GM18499 (cell line): ENCODE results near the gene KIF4A.
A peak's percentile ranks its signal among the peaks of the same experiment; 100 is the strongest.
"Not testable (repeated sequence)": the region's sequence is repeated elsewhere in the genome, so short reads cannot be mapped to it uniquely, and the experiment has no call there.

Source experiments
- ATAC-seq: cut with Tn5 transposase; IDR thresholded peaks from one replicate; pipeline ENCODE4 v1.9.1; 2021; ENCODE audit warnings: moderate number of reproducible peaks; ENCODE audit not compliant: insufficient read depth, unreplicated experiment

KIF4A gene

DNA sequence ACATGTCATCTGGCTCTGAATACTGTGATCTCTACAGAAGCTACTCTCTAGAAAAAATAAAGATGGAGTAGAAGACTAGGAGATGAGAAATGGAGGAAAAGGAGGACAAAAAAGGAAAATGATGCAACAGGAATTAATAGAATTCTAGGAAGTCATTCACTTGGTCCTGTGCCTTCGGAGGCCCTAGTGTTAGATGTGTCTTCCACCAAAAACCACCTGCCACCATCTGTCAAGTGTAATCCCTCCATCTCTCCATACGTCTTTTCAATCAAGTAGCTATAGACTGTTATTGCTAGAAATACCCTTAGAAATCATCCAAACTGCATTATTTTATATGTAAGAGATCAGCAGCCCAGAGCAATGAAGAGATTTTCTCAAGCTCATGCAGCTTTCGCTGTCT lies 10.8 kb upstream of the KIF4A start:
- no peak for ATAC-seq

DNA sequence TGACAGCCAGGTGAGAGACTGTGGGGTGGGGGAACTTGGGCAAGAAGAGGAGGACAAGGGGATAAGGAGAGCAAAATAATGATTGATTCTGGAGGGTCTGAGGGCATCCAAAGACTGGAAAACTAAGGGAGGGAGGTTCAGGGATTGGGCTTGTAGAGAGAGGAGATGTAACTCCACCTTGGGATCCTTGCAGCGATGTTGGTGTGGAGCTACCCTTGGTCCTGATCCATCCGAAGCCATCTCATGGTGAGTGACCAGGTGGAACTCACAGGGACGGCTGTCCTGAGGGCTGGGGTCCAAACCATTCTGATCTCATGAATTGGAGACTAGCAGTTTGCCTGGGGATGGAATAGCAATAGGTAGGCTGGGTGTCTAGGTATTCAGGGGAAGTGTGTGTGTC lies 9.3 kb upstream of the KIF4A start:
- no peak for ATAC-seq

DNA sequence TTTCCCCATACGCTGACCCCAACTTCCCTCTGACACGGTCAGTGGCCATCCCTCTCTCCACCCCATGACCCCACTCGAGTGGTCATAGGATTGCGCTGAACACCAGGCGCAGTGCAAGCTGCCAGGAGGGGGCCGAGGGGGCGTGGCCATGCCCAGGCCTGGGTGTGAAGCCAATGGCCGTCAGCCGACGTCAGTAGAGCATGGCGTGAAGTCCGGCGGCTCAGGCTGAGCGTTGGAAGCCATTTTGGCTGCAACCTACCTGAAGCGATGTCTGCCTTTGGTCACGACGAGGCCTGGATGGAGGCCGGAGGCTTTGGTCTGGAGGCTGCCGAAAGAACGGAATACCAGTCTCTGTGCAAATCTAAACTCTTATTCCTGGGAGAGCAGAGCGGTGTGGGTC lies 8.0 kb upstream of the KIF4A start, which contains the start of gene RAB41:
RAB41 (plus strand) TSS at position 222 of the 400 bp plus-strand sequence; CDS start at position 268, 46 bp downstream.
- ATAC-seq: no peak

DNA sequence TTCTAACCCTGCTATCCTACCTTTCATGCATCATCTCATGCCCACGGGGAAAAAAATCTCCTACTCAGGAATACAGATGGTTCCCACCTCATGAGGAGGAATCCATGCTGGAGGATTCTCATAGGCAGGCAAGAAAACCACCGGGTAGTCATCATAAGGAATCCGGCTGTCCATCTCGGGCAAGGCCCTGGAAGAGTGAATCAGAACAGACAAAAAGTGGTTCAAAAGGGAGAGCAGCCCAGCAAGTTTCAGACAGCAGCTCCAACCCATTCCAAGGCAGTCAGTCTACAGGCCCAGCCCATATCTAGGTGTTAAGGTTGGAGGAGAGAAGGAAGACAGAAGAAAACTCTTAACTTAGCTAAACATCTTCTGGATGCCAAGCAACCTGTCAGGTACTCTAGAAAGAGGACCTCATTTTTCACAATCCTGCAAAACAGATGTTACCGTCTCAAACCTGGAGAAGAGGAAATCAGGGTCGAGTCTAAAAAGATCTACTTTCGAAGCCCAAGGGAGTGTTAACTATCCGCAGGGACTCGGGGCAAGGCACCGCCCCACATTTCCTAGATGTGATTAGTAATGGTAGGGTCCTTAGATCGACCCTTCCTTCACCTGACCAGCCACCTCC lies 624 bp upstream of the KIF4A start:
- ATAC-seq: no peak

DNA sequence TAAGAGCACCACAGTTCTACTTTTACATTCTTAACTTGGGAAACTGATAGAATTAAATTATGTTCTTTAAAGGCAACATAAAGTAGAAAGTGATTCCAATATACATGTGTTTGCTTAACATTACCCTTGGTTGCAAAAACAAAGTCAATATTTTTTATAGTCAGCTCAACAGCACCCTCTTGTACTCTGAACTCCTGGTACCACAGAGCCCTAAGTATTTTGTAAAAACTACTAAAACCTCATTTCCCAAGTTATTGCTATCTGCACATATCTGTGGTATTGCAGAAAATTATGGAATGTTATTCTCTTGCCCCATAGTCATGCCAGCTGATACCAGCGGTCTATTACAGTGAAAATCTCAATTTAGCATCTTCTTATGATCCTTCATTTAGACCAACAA lies 2.9 kb downstream of the KIF4A start:
- ATAC-seq: no peak

DNA sequence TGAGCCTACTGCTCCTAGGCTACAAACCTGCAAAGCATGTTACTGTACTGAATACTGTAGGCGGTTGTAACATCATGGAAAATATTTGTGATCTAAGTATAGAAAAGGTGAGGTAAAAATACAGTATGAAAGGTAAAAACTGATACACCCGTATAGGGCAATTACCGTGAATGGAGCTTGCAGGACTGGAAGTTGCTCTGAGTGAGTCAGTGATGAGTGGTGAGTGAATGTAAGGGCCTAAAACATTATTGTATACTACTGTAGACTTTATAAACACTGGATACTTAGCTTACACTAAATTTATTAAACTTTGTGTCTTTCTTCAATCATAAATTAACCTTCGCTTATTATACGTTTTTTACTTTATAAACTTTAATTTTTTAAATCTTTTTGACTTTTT lies 3.7 kb downstream of the KIF4A start:
- ATAC-seq: no peak

DNA sequence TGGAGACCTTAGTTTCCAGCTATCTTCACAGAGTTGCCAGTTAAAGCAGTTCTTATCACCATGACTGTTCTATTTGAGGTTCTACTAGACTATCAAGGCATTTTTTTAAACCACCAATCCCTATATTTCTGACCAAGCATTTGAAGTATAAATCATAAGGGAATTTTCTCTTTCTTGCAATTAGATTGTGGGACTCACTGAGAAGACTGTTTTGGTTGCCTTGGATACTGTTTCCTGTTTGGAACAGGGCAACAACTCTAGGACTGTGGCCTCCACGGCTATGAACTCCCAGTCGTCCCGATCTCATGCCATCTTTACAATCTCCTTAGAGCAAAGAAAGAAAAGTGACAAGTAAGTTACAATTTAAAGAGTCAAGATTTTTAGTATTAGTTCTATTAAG lies 11.8 kb downstream of the KIF4A start:
- ATAC-seq: no peak

DNA sequence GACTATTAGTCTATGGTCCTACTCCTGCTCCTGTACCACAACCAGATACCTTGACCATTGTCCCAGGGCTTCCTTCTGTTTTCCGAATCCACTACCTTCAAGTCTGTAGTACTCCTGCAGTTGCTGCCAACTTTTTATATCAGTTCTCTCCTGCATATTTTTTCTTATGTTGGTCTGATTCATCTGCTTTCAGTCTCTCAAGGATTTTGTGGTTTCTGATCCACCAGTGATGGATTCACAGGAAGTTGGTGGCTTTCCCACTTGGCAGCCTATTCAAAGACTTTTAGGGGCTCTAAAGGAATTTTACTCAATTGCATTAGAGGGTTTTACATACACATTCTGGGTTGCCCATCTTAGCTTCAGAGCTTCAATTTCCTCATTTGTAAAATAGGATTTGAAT lies 23.6 kb downstream of the KIF4A start:
- no peak for ATAC-seq

DNA sequence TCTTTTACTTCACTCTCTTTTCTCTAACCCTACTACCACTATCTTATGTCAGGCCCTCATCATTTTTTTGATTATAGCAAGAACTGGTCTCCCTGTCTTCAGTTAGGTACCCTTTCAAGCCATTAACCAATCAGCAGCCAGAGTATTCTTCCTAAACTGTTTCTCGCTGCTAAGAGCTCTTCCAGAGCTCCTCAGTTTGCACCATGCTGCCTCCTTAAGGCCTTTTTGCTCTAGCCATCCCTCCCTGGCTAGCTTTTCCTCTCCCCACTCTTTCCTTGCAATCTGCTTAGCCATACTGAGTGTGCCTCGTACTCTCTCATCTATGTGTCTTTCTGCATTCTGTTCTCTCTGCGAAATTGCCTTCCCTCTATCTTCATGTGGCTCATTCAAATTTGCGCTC lies 32.9 kb downstream of the KIF4A start:
- no peak for ATAC-seq

DNA sequence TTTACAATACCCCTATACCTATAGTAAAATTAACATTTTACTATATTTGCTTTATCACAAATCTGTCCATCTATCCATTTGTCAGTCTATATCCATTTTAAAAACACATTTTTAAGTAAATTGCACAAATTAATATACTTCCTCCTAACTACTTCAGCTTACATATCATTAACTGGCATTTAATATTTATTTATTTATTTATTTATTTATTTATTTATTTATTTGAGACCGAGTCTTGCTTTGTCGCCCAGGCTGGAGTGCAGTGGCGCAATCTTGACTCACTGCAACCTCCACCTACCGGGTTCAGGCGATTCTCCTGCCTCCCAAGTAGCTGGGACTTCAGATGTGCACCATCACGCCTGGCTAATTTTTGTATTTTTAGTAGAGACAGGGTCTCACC lies 33.7 kb downstream of the KIF4A start:
- ATAC-seq: not testable (repeated sequence)

DNA sequence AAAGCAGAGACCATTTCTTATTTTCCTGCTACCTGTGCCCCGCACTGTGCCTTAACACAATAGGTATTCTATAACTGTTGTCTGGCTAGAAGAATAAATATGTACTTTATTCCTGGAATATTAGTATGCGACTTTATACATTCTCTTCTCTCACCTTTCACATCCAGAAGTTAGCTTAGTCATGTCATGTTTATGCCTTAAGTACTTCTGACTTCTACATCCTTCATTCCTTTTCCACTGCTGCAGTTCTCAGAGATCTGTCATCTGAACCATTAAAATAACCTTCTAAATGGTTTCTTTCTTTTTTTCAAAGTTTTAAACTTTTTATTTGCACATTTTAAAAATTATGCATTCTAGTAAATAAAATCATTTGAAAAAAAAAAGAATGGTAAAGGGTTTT lies 34.4 kb downstream of the KIF4A start:
- ATAC-seq: no peak

DNA sequence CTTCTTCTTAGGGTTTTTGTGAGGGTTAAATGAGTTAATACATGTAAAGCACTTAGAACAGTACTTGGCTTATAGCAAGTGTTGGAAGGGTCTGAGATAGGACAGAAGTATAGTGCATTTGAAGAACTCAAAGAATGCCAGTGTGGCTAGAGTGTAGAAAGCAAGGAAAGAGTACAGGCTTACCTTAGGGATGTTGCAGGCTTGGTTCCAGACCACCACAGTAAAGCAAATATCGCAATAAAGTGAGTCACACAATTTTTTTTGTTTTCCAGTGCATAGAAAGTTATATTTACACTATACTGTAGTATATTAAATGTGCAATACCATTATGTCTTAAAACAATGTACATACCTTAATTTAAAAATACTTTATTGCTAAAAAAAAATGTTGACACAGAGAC lies 41.3 kb downstream of the KIF4A start:
- no peak for ATAC-seq

DNA sequence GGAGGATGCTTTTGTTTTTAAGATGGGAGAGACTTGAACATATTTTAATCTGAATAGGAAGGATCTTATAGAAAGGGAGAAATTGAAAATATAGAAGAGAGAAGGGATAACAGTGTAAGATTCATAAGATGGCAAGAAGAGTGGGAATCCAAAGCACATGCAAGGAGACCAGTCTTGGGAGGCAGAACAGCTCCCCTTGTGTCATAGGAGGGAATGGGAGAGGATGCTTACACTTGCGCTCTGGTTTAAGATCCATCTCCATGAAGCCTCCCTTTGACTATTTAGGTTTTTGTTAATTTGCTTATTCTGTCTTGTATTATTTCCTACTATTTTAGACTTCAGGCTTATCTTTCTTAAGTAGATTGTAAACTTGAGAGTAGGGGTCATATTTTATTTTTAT lies 42.7 kb downstream of the KIF4A start:
- no peak for ATAC-seq

DNA sequence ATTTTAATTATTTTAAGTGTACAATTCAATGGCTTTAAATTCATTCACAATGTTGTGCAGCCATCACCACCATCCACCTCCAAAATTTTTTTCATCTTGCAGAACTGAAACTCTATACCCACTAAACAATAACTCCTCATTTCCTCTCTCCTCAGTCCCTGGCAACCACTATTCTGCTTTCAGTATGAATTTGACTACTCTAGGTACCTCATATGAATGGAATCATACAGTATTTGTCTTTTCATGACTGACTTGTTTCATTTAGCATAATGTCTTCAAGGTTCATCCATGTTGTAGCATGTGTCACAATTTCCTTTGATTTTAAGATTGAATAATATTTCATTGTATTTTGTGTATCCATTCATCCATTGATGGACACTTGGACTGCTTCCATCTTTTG lies 46.9 kb downstream of the KIF4A start:
- peak; percentile 100 for ATAC-seq

DNA sequence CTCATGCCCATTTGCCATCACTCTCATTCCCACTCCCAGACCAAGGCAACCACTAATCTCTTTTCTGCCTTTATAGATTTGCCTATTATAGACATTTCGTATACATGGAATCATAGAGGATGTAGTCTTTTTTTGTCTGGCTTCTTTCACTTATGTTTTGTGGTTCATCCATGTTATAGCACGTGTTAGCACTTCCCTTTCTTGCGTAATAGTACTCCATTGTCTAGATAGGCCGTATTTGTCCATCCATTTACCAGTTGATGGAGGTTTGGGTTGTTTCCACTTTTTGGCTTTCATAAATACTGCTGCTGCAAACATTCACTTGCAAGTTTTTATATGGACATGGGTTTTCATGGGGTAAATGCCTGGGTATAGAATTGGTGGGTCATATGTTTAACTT lies 48.4 kb downstream of the KIF4A start:
- no peak for ATAC-seq

DNA sequence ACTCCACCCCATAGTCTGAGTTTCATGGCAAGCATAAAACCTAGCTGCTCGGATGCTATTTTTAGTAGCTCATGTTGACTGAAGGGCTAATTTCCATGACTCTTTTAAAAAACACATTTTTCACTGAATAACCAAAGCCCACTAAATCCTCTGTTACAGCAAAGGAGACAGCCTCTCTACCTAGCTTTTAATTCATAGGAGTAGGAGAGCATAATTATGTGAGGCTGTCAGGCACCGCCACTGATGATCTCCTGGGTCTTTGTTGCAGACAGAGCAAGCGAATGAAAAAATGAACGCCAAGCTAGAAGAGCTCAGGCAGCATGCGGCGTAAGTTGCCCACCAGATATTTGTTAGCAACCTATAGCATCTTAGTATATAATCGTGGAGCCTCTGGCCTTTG lies 53.5 kb downstream of the KIF4A start:
- ATAC-seq: no peak

DNA sequence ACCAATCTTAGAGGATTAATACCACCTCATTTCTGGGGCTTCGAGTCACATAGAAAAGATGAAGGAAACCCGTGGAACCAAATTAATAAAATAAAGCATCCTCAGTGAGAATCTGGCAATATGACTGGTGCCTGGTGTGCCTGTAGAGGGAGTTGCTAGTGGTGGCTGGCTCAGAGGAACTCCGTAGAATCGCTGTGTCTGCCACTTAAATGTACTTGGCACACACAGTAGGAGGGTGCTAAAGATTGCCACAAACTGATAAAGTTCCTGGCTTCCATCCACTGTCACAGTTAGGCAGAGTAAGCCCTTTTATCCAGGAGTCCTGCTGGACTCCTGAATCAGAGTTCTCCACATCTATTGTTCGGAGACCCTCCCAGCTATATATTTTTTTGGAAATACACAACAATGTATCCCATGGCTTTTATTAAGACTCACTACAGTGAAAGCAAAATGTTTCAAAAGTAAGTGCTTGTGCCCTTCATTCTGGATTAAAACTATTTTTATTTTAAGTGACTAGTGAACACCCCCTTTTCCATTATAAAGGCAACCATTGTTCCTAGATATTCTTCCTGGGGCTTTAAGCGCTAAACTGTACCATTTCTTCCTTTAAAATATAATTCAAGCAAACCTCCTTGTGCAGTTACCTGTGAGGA lies 56.6 kb downstream of the KIF4A start:
- no peak for ATAC-seq

DNA sequence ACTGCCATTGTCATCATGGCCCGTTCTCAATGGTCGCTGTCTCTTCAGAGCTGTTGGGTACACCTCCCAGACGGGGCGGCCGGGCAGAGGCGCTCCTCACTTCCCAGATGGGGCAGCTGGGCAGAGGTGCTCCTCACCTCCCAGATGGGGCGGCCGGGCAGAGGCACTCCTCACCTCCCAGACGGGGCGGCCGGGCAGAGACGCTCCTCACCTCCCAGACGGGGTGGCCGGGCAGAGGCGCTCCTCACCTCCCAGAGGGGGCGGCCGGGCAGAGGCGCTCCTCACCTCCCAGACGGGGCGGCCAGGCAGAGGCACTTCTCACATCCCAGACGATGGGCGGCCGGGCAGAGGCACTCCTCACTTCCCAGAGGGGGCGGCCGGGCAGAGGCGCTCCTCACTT lies 58.9 kb downstream of the KIF4A start:
- ATAC-seq: not testable (repeated sequence)

DNA sequence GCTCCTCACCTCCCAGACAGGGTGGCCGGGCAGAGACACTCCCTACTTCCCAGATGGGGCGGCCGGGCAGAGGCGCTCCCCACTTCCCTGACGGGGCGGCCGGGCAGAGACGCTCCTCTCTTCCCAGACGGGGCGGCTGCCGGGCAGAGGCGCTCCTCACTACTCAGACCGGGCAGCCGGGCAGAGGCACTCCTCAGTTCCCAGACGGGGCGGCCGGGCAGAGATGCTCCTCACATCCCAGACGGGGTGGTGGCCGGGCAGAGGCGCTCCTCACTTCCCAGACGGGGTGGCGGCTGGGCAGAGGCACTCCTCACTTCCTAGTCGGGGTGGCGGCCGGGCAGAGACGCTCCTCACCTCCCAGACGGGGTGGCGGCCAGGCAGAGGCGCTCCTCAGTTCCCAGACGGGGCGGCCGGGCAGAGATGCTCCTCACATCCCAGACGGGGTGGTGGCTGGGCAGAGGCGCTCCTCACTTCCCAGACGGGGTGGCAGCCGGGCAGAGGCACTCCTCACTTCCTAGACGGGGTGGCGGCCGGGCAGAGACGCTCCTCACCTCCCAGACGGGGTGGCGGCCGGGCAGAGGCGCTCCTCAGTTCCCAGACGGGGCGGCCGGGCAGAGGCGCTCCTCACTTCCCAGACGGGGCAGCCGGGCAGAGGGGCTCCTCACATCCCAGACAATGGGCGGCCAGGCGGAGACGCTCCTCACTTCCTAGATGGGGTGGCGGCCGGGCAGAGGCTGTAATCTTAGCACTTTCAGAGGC lies 59.6 kb downstream of the KIF4A start:
- ATAC-seq: not testable (repeated sequence)

DNA sequence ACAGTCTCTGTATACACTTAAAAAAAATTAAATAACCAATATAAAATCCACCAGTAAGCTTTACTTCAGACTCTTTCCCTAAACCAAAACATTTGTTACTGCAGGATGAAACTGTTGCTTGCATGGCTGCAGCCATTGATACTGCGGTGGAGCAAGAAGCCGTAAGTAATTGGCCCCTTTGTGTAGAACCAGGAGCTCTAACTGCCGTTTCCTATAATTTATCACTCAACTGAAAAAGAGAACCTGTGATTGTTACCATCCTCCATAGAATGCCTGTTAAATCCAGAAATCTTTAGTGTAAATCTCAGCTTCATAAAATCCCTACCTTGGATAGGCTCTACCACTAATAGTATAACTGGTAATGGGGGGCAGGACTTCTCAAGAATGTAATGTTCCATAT lies 62.6 kb downstream of the KIF4A start:
- no peak for ATAC-seq

DNA sequence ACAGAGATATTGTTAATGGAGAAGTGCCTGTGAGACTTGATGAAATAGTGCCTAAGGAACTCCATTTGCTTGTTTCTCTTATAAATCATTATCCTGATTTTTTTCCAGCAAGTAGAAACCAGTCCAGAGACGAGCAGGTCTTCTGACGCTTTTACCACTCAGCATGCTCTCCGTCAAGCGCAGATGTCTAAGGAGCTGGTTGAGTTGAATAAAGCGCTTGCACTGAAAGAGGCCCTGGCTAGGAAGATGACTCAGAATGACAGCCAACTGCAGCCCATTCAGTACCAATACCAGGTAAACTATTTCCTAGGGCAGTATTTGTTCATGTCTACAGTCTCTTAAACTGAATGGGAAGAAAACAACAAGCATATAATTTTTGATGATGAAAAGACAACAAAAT lies 63.6 kb downstream of the KIF4A start:
- ATAC-seq: no peak

DNA sequence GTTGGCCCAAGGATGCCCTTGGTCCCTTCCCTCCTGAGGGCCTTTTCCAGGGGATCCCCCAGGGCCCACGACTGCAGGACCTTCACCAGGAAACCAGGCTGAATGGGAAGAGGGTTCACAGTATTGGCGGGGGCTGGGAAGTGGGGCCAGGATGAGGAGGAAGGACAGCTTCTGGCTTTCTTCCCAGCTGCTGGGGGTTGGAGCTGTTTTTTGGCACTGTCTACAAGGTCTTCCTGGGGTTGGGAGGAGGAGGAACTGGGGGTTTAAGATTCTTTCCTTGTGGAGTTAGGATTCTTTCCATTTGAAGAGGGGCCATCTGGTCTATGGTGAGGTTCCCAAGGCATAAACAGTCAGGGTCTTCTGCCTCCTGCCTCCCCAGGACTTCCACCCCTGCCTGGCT lies 64.8 kb downstream of the KIF4A start:
- no peak for ATAC-seq
